ENCODE data around the gene FIGLA.

GRCh38 chr2:70743068-70743467 lies 47.4 kb downstream of the FIGLA start:
- TF ChIP-seq POLR2AphosphoS5 (IDR thresholded peaks at IDR 0.05), result no peak
- TF ChIP-seq CTCF (IDR thresholded peaks at IDR 0.05), result no peak
- TF ChIP-seq EP300 (IDR thresholded peaks at IDR 0.05), result no peak

All from suprapubic skin (tissue), 4 donors.